Panc1 (cell line): ENCODE results near the gene IQCH. TPM values are rescaled to one million over a fixed set of nuclear protein-coding genes. Genes with fewer than 3 reads are reported as not detected.

Experiments used
- ATAC-seq: fragments of 200-7000 bp; cut with Tn5 transposase; 2 replicates; pipeline ENCODE4 v1.9.1; 2020; ENCODE audit warnings: mild to moderate bottlenecking, moderate library complexity
- BruUV-seq: library from RNA; stranded (reverse); fragments of 400-500 nt; replicated peaks from 2 replicates; lab custom pipeline; 2021; lab: Mats Ljungman, UMichigan
- CTCF ChIA-PET: fragments of 300-600 bp; sonication (Branson Sonifier 250); formaldehyde crosslinking; loops from one replicate; lab custom pipeline; 2022; ENCODE audit warnings: antibody characterized with exemption; lab: Charles Lee
- POLR2A ChIA-PET: fragments of 300-600 bp; sonication (Branson Sonifier 250); formaldehyde crosslinking; loops from one replicate; lab custom pipeline; 2022; ENCODE audit warnings: antibody characterized with exemption; lab: Charles Lee
- DNase-seq: peaks from one replicate; pipeline ENCODE4 v3.0.0-alpha.2; 2010; ENCODE audit warnings: low read depth, low spot score
- H3K27ac ChIP-seq: 2 replicates; pipeline ENCODE4 v1.5.1; 2011; ENCODE audit warnings: mild to moderate bottlenecking, low read length, inconsistent platforms
- H3K27me3 ChIP-seq: fragments of 200-500 bp; sonication (Bioruptor generic); 2 replicates; pipeline ENCODE4 v1.6.0; 2014; ENCODE audit warnings: low read length, inconsistent platforms; ENCODE audit not compliant: control insufficient read depth, insufficient read depth
- H3K36me3 ChIP-seq: fragments of 200-500 bp; sonication (Bioruptor generic); 2 replicates; pipeline ENCODE4 v1.5.1; 2014; ENCODE audit warnings: inconsistent platforms, mild to moderate bottlenecking, low read length, moderate library complexity; ENCODE audit not compliant: control insufficient read depth, insufficient read depth
- H3K4me1 ChIP-seq: 2 replicates; pipeline ENCODE4 v1.5.1; 2011; ENCODE audit warnings: inconsistent platforms, mild to moderate bottlenecking, low read length, moderate library complexity; ENCODE audit not compliant: control insufficient read depth, insufficient read depth
- H3K4me3 ChIP-seq, 2 experiments: 2 replicates each; pipeline ENCODE4 v1.5.1; 2011 to 2012; ENCODE audit warnings: low read depth in 2 of 2, low read length in 2 of 2, mild to moderate bottlenecking in 2 of 2, inconsistent platforms in 1 of 2, moderate library complexity in 1 of 2
- H3K9me3 ChIP-seq: fragments of 200-500 bp; sonication (Bioruptor generic); 2 replicates; pipeline ENCODE4 v1.5.1; 2014; ENCODE audit warnings: low read depth, mild to moderate bottlenecking, inconsistent platforms, low read length, moderate library complexity; ENCODE audit not compliant: control insufficient read depth, insufficient read depth
- CTCF ChIP-seq: fragments of 450-650 bp; IDR thresholded peaks from 2 replicates; pipeline ENCODE4 v1.5.1; 2017; ENCODE audit warnings: mild to moderate bottlenecking
- POLR2AphosphoS5 ChIP-seq: IDR thresholded peaks from 2 replicates; pipeline ENCODE4 v1.6.1; 2012; ENCODE audit warnings: mild to moderate bottlenecking, low read depth, low read length, moderate library complexity
- REST ChIP-seq, 2 experiments: IDR thresholded peaks; 2 replicates each; pipeline ENCODE4 v1.6.1; 2011 to 2012; ENCODE audit warnings: low read depth in 2 of 2, control low read depth in 1 of 2, low read length in 1 of 2, mild to moderate bottlenecking in 1 of 2, moderate library complexity in 1 of 2; ENCODE audit not compliant: insufficient read depth in 1 of 2
- SIN3A ChIP-seq: IDR thresholded peaks from 2 replicates; pipeline ENCODE4 v1.6.1; 2012; ENCODE audit warnings: low read depth, mild to moderate bottlenecking, low read length, moderate library complexity, borderline replicate concordance; ENCODE audit not compliant: insufficient read depth
- TCF7L2 ChIP-seq: IDR thresholded peaks from 2 replicates; pipeline ENCODE4 v1.6.1; 2011; ENCODE audit warnings: mild to moderate bottlenecking, low read depth, low read length, inconsistent platforms
- in situ Hi-C: cut with HindIII; loops from 2 replicates; pipeline ENCODE4 v1.10.0; 2016; ENCODE audit warnings: low sequenced_read_pairs, low pct_unique_long_range_greater_than_20kb
- intact Hi-C: fragments of 100-400 bp; cut with micrococcal nuclease; formaldehyde crosslinking; loops from one replicate; pipeline ENCODE4 v1.10.0; 2022; ENCODE audit not compliant: unreplicated experiment
- total RNA-seq: library from RNA; stranded (reverse); gene quantifications from one replicate; pipeline ENCODE4 v1.2.1, GENCODE V29; 2021; ENCODE audit not compliant: unreplicated experiment

IQCH gene
- total RNA-seq, 1 experiment from 2014 or later: 3.9 TPM

GRCh38 chr15:67219288-67219687 lies 35.3 kb upstream of the IQCH start:
- DNase-seq: no peak
- POLR2A ChIA-PET: no interaction called here
- no TSS peak for BruUV-seq

GRCh38 chr15:67224889-67225288 lies 29.7 kb upstream of the IQCH start:
- H3K36me3 ChIP-seq: peaks cover 8% of the 10 kb centered on the region; the same call in 1 of the 2 replicates
- DNase-seq (no peak), ATAC-seq (no peak)
- CTCF ChIA-PET: interaction anchor here (0.7 kb wide), 1 partner anchor 259 kb away, joined by 10 read pairs; no protein-coding TSS in a partner anchor
- H3K4me1 ChIP-seq: no peaks in the 10 kb centered on the region
- POLR2A ChIA-PET: no interaction called here
- no peaks in the 10 kb centered on the region for H3K27me3 ChIP-seq
- H3K27ac ChIP-seq: no peak overlapping the region
- TF ChIP-seq TCF7L2 (no peak), REST (IDR thresholded peaks at IDR 0.05; ENCODE audit: insufficient read depth in 1 of 2, low read depth in 2 of 2, low read length in 1 of 2) (no peak), SIN3A (no peak), POLR2AphosphoS5 (no peak), CTCF (no peak)
- in situ Hi-C loops: no loop called here
- no TSS peak for BruUV-seq
- H3K4me3 ChIP-seq: no peak overlapping the region
- no peaks in the 10 kb centered on the region for H3K9me3 ChIP-seq
- intact Hi-C loops: no loop called here

More at GRCh38 chr15:67219288-67219687, 35.3 kb upstream of the IQCH start:
- H3K9me3 ChIP-seq: no peaks in the 10 kb centered on the region
- no peak overlapping the region for H3K4me3 ChIP-seq
- in situ Hi-C loops: no loop called here
- TF ChIP-seq POLR2AphosphoS5: no peak
- TF ChIP-seq CTCF: no peak
- H3K27ac ChIP-seq: no peak overlapping the region
- H3K27me3 ChIP-seq: no peaks in the 10 kb centered on the region
- H3K36me3 ChIP-seq: no peaks in the 10 kb centered on the region
- no peak for ATAC-seq
- CTCF ChIA-PET: no interaction called here
- H3K4me1 ChIP-seq: no peaks in the 10 kb centered on the region
- intact Hi-C loops: no loop called here
